GM21737 (cell line): ENCODE data around the gene MTURN.

ENCODE experiments used
- ATAC-seq: cut with Tn5 transposase; IDR thresholded peaks from one replicate; pipeline ENCODE4 v1.9.1; 2021; ENCODE audit warnings: mild to moderate bottlenecking, moderate library complexity; ENCODE audit not compliant: unreplicated experiment

MTURN gene

GRCh38 chr7:30159698-30160143 lies 24.9 kb downstream of the MTURN start:
- no peak for ATAC-seq

GRCh38 chr7:30160329-30160728 lies 25.5 kb downstream of the MTURN start:
- ATAC-seq, result no peak

GRCh38 chr7:30162133-30162532 lies 27.3 kb downstream of the MTURN start:
- no peak for ATAC-seq

- ATAC-seq, result peak; percentile 30
Measured at GRCh38 chr7:30162622-30163124, 27.9 kb downstream of the MTURN start.

GRCh38 chr7:30163231-30163894 lies 28.6 kb downstream of the MTURN start:
- ATAC-seq, result peak; percentile 35

GRCh38 chr7:30164567-30164966 lies 29.8 kb downstream of the MTURN start:
- no peak for ATAC-seq

GRCh38 chr7:30165590-30165989 lies 30.8 kb downstream of the MTURN start:
- no peak for ATAC-seq

- ATAC-seq, result no peak
Measured at GRCh38 chr7:30166155-30166840, 31.5 kb downstream of the MTURN start.

- no peak for ATAC-seq
Measured at GRCh38 chr7:30166841-30167235, 32.1 kb downstream of the MTURN start.

- ATAC-seq, result no peak
Measured at GRCh38 chr7:30167901-30168300, 33.1 kb downstream of the MTURN start.

GRCh38 chr7:30168835-30169573 lies 34.2 kb downstream of the MTURN start:
- ATAC-seq, result no peak

GRCh38 chr7:30169579-30169978 lies 34.8 kb downstream of the MTURN start:
- no peak for ATAC-seq

GRCh38 chr7:30170476-30171205 lies 35.9 kb downstream of the MTURN start:
- ATAC-seq, result no peak

- ATAC-seq, result no peak
Measured at GRCh38 chr7:30171766-30172447, 37.1 kb downstream of the MTURN start.

GRCh38 chr7:30172451-30172850 lies 37.7 kb downstream of the MTURN start:
- no peak for ATAC-seq

- no peak for ATAC-seq
Measured at GRCh38 chr7:30173058-30173897, 38.5 kb downstream of the MTURN start.

GRCh38 chr7:30175180-30175579 lies 40.4 kb downstream of the MTURN start:
- no peak for ATAC-seq

- ATAC-seq, result no peak
Measured at GRCh38 chr7:30175636-30176147, 40.9 kb downstream of the MTURN start.

- ATAC-seq, result no peak
Measured at GRCh38 chr7:30176463-30177109, 41.8 kb downstream of the MTURN start.
